HG03460 (cell line): Measurements from ENCODE around the gene ABLIM1.

Experiments
- ATAC-seq: cut with Tn5 transposase; IDR thresholded peaks from one replicate; pipeline ENCODE4 v1.9.1; 2021; ENCODE audit not compliant: unreplicated experiment

The ABLIM1 gene

GRCh38 chr10:114471906-114472876 is 185.9 kb downstream of the ABLIM1 start:
- ATAC-seq, result peak; percentile 9

- peak; percentile 93 for ATAC-seq
These were observed 186.8 kb downstream of the ABLIM1 start for GRCh38 chr10:114470956-114471905.

- ATAC-seq, result no peak
These were observed 187.7 kb downstream of the ABLIM1 start for GRCh38 chr10:114470361-114470760.

GRCh38 chr10:114458955-114459354 is 199.1 kb downstream of the ABLIM1 start:
- ATAC-seq, result no peak

- no peak for ATAC-seq
These were observed 199.7 kb downstream of the ABLIM1 start for GRCh38 chr10:114458216-114458920.

- no peak for ATAC-seq
These were observed 204.5 kb downstream of the ABLIM1 start for GRCh38 chr10:114453576-114453975.

GRCh38 chr10:114448897-114449296 is 209.2 kb downstream of the ABLIM1 start:
- ATAC-seq, result no peak

- ATAC-seq, result no peak
These were observed 212.7 kb downstream of the ABLIM1 start for GRCh38 chr10:114445332-114445731.

- no peak for ATAC-seq
These were observed 213.3 kb downstream of the ABLIM1 start for GRCh38 chr10:114444819-114445218.

- ATAC-seq, result no peak
These were observed 215.9 kb downstream of the ABLIM1 start for GRCh38 chr10:114442091-114442630.

- no peak for ATAC-seq
These were observed 217.0 kb downstream of the ABLIM1 start for GRCh38 chr10:114441107-114441506.

- no peak for ATAC-seq
These were observed 220.4 kb downstream of the ABLIM1 start for GRCh38 chr10:114437473-114438292.

GRCh38 chr10:114436941-114437340 is 221.1 kb downstream of the ABLIM1 start:
- ATAC-seq, result no peak

- no peak for ATAC-seq
These were observed 225.4 kb downstream of the ABLIM1 start for GRCh38 chr10:114432566-114433093.

- ATAC-seq, result no peak
These were observed 226.5 kb downstream of the ABLIM1 start for GRCh38 chr10:114431414-114432135.

GRCh38 chr10:114430688-114431413 is 227.2 kb downstream of the ABLIM1 start:
- no peak for ATAC-seq

GRCh38 chr10:114429581-114430335 is 228.3 kb downstream of the ABLIM1 start:
- ATAC-seq, result no peak
